A549 (cell line): ENCODE results near the gene ZSWIM1.

Experiments
- CHD4 ChIP-seq: fragments of 200-600 bp; sonication (generic); IDR thresholded peaks from 2 replicates; pipeline ENCODE4 v1.6.1; 2016; ENCODE audit warnings: antibody characterized with exemption, mild to moderate bottlenecking, borderline replicate concordance
- EHMT2 ChIP-seq: fragments of 200-600 bp; sonication (generic); IDR thresholded peaks from 2 replicates; pipeline ENCODE4 v1.6.1; 2016; ENCODE audit warnings: antibody characterized with exemption, low read depth, mild to moderate bottlenecking, moderate library complexity
- ESRRA ChIP-seq: fragments of 150-350 bp; IDR thresholded peaks from 2 replicates; pipeline ENCODE4 v1.6.1; 2014; ENCODE audit warnings: mild to moderate bottlenecking, low read length, borderline replicate concordance
- FOSL2 ChIP-seq, 2 experiments: fragments of 450-650 bp in 1 of 2; fragments of >200 bp in 1 of 2; sonication (Bioruptor Twin) in 1 of 2; formaldehyde crosslinking; IDR thresholded peaks; 2 replicates each; pipeline versions ENCODE4 v1.5.0 to v1.6.1; 2016 to 2020; ENCODE audit warnings: mild to moderate bottlenecking in 1 of 2, moderate library complexity in 1 of 2
- MAFK ChIP-seq: fragments of 450-650 bp; IDR thresholded peaks from 2 replicates; pipeline ENCODE4 v1.6.1; 2014; ENCODE audit not compliant: partially characterized antibody
- POLR2A ChIP-seq: IDR thresholded peaks from 2 replicates; pipeline ENCODE4 v1.6.1; 2012; ENCODE audit warnings: mild to moderate bottlenecking, low read length
- SREBF2 ChIP-seq: fragments of 450-650 bp; IDR thresholded peaks from 2 replicates; pipeline ENCODE4 v1.6.1; 2014; ENCODE audit warnings: mild to moderate bottlenecking, moderate library complexity
- TF ChIP-seq, protein P1 (sequence below): fragments of >200 bp; sonication (Bioruptor Twin); formaldehyde crosslinking; IDR thresholded peaks from 3 replicates; pipeline ENCODE4 v1.5.1; 2016
- TF ChIP-seq, protein P2 (sequence below): fragments of 250-450 bp; sonication (Bioruptor Pico); IDR thresholded peaks from 2 replicates; pipeline ENCODE4 v1.5.0; 2020; ENCODE audit warnings: low read depth, mild to moderate bottlenecking, moderate library complexity

DNA sequence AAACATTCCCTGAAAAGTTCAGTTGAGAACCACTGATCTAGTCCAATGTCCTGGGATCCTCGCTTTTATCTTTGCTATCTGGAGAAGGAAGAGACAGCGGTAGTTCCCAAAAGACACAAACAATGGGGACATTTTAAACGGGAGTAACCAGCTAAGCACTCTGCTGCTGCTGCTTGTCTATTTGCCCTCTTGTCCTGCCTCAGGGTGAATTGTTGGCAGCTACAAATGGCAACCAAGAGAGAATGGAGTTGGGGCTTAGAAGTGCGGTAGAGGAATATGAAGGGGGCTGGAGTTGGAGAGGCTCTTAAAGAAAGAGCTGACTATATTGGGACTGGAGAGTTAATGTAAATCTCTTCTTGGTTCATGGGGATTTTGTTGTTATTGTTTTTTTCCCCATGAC lies 6.5 kb upstream of the ZSWIM1 start:
- TF ChIP-seq POLR2A (no peak), EHMT2 (no peak), SREBF2 (no peak), CHD4 (no peak), MAFK (no peak), ESRRA (no peak), FOSL2 (IDR thresholded peaks at IDR 0.05) (no peak), FOSL2 (CRISPR knock-in tag; IDR thresholded peaks at IDR 0.05) (no peak)
- TF ChIP-seq, protein P1, sequence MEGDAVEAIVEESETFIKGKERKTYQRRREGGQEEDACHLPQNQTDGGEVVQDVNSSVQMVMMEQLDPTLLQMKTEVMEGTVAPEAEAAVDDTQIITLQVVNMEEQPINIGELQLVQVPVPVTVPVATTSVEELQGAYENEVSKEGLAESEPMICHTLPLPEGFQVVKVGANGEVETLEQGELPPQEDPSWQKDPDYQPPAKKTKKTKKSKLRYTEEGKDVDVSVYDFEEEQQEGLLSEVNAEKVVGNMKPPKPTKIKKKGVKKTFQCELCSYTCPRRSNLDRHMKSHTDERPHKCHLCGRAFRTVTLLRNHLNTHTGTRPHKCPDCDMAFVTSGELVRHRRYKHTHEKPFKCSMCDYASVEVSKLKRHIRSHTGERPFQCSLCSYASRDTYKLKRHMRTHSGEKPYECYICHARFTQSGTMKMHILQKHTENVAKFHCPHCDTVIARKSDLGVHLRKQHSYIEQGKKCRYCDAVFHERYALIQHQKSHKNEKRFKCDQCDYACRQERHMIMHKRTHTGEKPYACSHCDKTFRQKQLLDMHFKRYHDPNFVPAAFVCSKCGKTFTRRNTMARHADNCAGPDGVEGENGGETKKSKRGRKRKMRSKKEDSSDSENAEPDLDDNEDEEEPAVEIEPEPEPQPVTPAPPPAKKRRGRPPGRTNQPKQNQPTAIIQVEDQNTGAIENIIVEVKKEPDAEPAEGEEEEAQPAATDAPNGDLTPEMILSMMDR, result no peak
- TF ChIP-seq, protein P2, sequence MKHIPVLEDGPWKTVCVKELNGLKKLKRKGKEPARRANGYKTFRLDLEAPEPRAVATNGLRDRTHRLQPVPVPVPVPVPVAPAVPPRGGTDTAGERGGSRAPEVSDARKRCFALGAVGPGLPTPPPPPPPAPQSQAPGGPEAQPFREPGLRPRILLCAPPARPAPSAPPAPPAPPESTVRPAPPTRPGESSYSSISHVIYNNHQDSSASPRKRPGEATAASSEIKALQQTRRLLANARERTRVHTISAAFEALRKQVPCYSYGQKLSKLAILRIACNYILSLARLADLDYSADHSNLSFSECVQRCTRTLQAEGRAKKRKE, result no peak
